Adrenal gland (tissue), 5 donors: Measurements from ENCODE around the gene COL16A1.
A peak's percentile ranks its signal among the peaks of the same experiment; 100 is the strongest.

Source experiments
- POLR2A ChIP-seq, 2 donors: fragments of 450-650 bp; IDR thresholded peaks; one replicate each; pipeline ENCODE4 v1.6.1; 2017; ENCODE audit warnings: antibody characterized with exemption in 2 of 2, mild to moderate bottlenecking in 2 of 2, moderate library complexity in 1 of 2
- TF ChIP-seq, protein P1 (sequence below), 6 experiments: fragments of 450-650 bp in 4 of 6; fragments of 200-600 bp in 2 of 6; sonication (generic) in 1 of 6; IDR thresholded peaks; 1 replicate in 5 of 6; 2 replicates in 1 of 6; pipeline versions ENCODE4 v1.5.1 to v1.8.0; 2016 to 2021; ENCODE audit warnings: antibody characterized with exemption in 6 of 6, mild to moderate bottlenecking in 2 of 6, moderate library complexity in 1 of 6
- donor health status: DM: no; HTN: no; CAD: no.

DNA sequence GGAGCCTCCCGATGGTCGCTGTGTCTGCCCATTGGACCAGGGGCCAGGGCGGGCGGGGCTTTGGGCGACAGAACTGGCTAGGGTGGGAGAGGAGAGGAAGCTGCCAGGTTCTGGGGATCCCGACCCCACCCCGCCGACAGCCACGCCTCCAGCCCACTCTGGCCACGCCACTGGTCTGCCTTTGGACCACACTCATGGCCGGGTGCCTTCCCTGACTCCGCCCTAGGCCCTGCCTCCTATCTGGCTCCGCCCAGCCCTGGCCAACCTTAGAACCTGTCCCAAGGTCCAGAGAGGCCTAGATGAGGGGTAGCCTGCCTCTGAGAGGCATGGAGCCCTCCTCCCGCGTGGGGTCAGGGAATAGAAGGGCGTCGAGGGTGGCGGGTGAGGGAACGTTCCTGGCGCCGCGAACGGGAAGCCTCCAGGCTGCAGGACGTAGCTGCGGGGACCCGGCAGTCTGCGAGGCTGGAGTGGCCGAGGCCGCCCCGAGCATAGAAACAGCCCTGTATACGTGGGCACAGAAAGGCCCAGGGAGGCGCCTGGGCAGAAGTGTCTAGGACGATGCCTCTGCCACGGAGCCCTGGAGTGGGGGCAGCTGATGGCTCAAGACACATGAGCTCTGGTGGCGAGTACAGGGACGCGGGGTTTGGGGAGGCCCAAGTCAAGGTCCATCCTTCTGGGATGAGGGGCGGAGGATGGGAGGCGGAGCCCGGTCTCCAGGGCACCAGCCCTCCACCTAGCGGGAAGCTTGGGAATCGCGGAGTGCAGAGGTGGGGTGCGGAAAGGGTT lies 11.5 kb upstream of the COL16A1 start:
- TF ChIP-seq, protein P1, sequence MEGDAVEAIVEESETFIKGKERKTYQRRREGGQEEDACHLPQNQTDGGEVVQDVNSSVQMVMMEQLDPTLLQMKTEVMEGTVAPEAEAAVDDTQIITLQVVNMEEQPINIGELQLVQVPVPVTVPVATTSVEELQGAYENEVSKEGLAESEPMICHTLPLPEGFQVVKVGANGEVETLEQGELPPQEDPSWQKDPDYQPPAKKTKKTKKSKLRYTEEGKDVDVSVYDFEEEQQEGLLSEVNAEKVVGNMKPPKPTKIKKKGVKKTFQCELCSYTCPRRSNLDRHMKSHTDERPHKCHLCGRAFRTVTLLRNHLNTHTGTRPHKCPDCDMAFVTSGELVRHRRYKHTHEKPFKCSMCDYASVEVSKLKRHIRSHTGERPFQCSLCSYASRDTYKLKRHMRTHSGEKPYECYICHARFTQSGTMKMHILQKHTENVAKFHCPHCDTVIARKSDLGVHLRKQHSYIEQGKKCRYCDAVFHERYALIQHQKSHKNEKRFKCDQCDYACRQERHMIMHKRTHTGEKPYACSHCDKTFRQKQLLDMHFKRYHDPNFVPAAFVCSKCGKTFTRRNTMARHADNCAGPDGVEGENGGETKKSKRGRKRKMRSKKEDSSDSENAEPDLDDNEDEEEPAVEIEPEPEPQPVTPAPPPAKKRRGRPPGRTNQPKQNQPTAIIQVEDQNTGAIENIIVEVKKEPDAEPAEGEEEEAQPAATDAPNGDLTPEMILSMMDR (IDR thresholded peaks at IDR 0.05): peak; percentile 77 to 88 (median 83)
- TF ChIP-seq POLR2A (IDR thresholded peaks at IDR 0.05): peak; percentile 31 to 77
